Heart left ventricle (tissue), 16 donors: ENCODE measurements around the gene CTNNA3. TPM values are rescaled to one million over a fixed set of nuclear protein-coding genes. Genes with fewer than 3 reads are reported as not detected.

Source experiments
- ATAC-seq, 4 donors: fragments of 200-7000 bp; cut with Tn5 transposase; one replicate each; pipeline ENCODE4 v1.9.1; 2020 to 2022; ENCODE audit warnings: moderate library complexity in 4 of 4, mild to moderate bottlenecking in 3 of 4, moderate number of reproducible peaks in 1 of 4
- DNase-seq, 5 donors: peaks; one replicate each; pipeline ENCODE4 v3.0.0-alpha.2; 2020
- H3K27ac ChIP-seq, 12 donors: fragments of 200-600 bp; sonication (generic) in 4 of 12; one replicate each; pipeline versions ENCODE4 v1.5.0 to v1.8.0; 2016 to 2022; ENCODE audit warnings: mild to moderate bottlenecking in 2 of 12
- H3K27me3 ChIP-seq, 9 donors: fragments of 200-600 bp; sonication (generic) in 2 of 9; one replicate each; pipeline versions ENCODE4 v1.5.1 to v1.8.0; 2016 to 2022; ENCODE audit warnings: mild to moderate bottlenecking in 3 of 9
- H3K36me3 ChIP-seq, 9 donors: fragments of 200-600 bp; sonication (generic) in 2 of 9; one replicate each; pipeline versions ENCODE4 v1.5.0 to v1.8.0; 2018 to 2022; ENCODE audit warnings: mild to moderate bottlenecking in 2 of 9
- H3K4me1 ChIP-seq, 12 donors: fragments of 200-600 bp; sonication (generic) in 4 of 12; one replicate each; pipeline versions ENCODE4 v1.5.0 to v1.8.0; 2016 to 2022; ENCODE audit warnings: mild to moderate bottlenecking in 3 of 12
- H3K4me3 ChIP-seq, 12 donors: fragments of 200-600 bp; sonication (generic) in 4 of 12; one replicate each; pipeline versions ENCODE4 v1.5.0 to v1.8.0; 2017 to 2022; ENCODE audit warnings: mild to moderate bottlenecking in 9 of 12, moderate library complexity in 4 of 12
- H3K9me3 ChIP-seq, 12 donors: fragments of 200-600 bp; sonication (generic) in 4 of 12; one replicate each; pipeline versions ENCODE4 v1.5.0 to v1.8.0; 2016 to 2022; ENCODE audit warnings: mild to moderate bottlenecking in 1 of 12
- CTCF ChIP-seq, 12 donors: fragments of 200-600 bp; sonication (generic) in 4 of 12; IDR thresholded peaks; one replicate each; pipeline versions ENCODE4 v1.5.0 to v1.8.0; 2018 to 2022; ENCODE audit warnings: antibody characterized with exemption in 12 of 12, mild to moderate bottlenecking in 5 of 12
- POLR2A ChIP-seq, 2 donors: fragments of 450-650 bp; IDR thresholded peaks; one replicate each; pipeline ENCODE4 v1.6.1; 2017; ENCODE audit warnings: antibody characterized with exemption in 2 of 2, mild to moderate bottlenecking in 2 of 2, moderate library complexity in 2 of 2
- WGBS, 4 donors: extraction: QIAGEN DNeasy Blood & Tissue Kit in 2 of 4; methylation state at CpG; one replicate each; pipeline versions ENCODE4 v1.1.5 to v1.1.7; 2013 to 2018; 5-methylcytosine and 5-hydroxymethylcytosine counted together
- intact Hi-C, 10 donors: fragments of 100-400 bp; cut with DNase I; formaldehyde crosslinking; loops; one replicate each; pipeline versions ENCODE4 v1.11.1 to v1.14.2; 2022
- polyA plus RNA-seq, 2 donors: library from polyadenylated mRNA; stranded (reverse); fragments of 200-250 nt; gene quantifications; one replicate each; pipeline ENCODE4 v1.2.3, GENCODE V29; 2013
- total RNA-seq, 9 donors: library from RNA; depleted of rRNA in 2 of 9; stranded (reverse); fragments of >200 nt in 2 of 9; fragmentation: NEBNext Ultra II Directional in 3 of 9; extraction: Animal tissue kit (Norgen Biotek cat#: 25700) in 3 of 9; gene quantifications; one replicate each; pipeline versions ENCODE4 v1.1.0 to v1.2.4, GENCODE V29; 2016 to 2023
- donor health status: ischemic (EF 13 %, LVEDD 7.1; RV severe dilation, severe dysfunction).
- donor health status: healthy with polysubstance abuse.
- donor health status: DM: no; HTN: yes; CAD: no.
- donor health status: DM: no; HTN: no; CAD: no.
- donor health status: ischemic (EF 25% LVEDD 6.9; RV normal size, moderate dysfunction).
- donor health status: ischemic (EF 25% LVEDD 5.7; RV mildly dilated, moderate dysfunction).
- donor health status: healthy.
- donor health status: DM: yes; HTN: yes; CAD: no.
- donor health status: ischemic (EF 35%, LVEDD 5.7; RV mildly dilated, moderate dysfunction).
- donor health status: nonischemic (EF 11% LVEDD 7.7; RV severe dilation, severe dysfunction).
- donor health status: DM: yes; HTN: yes; CAD: no.
- donor health status: PGD.
- donor health status: ischemic (EF 29% LVEDD 5.4; RV normal size, mild dysfunction).
- donor health status: nonischemic (EF 23%, LVEDD 6.1; RV moderate dilation, normal function).

CTNNA3 gene
- total and polyA plus RNA-seq, 11 donors, result 4.8 to 200 (median 99.0) TPM

- Histone ChIP-seq H3K27me3 (no peaks in the 10 kb centered on the region), H3K9me3 (no peaks in the 10 kb centered on the region), H3K36me3 (no peaks in the 10 kb centered on the region), H3K4me3 (no peak overlapping the region), H3K27ac (no peak overlapping the region), H3K4me1 (no peaks in the 10 kb centered on the region)
- WGBS, 4 donors, result 74 to 83% (median 78%) methylated on average over 2 of the region's 2 CpGs
- TF ChIP-seq POLR2A (IDR thresholded peaks at IDR 0.05), result no peak
- TF ChIP-seq CTCF (IDR thresholded peaks at IDR 0.05), result no peak
- DNase-seq (no peak), ATAC-seq (no peak)
- intact Hi-C loops, result no loop called here
Measured at GRCh38 chr10:66259836-66260235, 1436.2 kb downstream of the CTNNA3 start.

GRCh38 chr10:66258693-66259092, 1437.3 kb downstream of the CTNNA3 start:
- no peak overlapping the region for H3K4me3 ChIP-seq
- no peaks in the 10 kb centered on the region for H3K4me1 ChIP-seq
- H3K36me3 ChIP-seq, result no peaks in the 10 kb centered on the region
- H3K9me3 ChIP-seq, result no peaks in the 10 kb centered on the region
- H3K27ac ChIP-seq, result no peak overlapping the region
- 84 to 93% (median 92%) methylated on average over 2 of the region's 2 CpGs for WGBS, 4 donors
- no peak for TF ChIP-seq CTCF (IDR thresholded peaks at IDR 0.05)
- intact Hi-C loops, result no loop called here
- H3K27me3 ChIP-seq, result no peaks in the 10 kb centered on the region
- ATAC-seq (no peak), DNase-seq (no peak)

- no peaks in the 10 kb centered on the region for H3K9me3 ChIP-seq
- WGBS, 4 donors, result 67 to 88% (median 75%) methylated on average over 1 of the region's 1 CpG
Measured at GRCh38 chr10:66257801-66258200, 1438.2 kb downstream of the CTNNA3 start.

GRCh38 chr10:66252986-66253385, 1443.0 kb downstream of the CTNNA3 start:
- no peak for TF ChIP-seq CTCF (IDR thresholded peaks at IDR 0.05)
- no peak for TF ChIP-seq POLR2A (IDR thresholded peaks at IDR 0.05)
- ATAC-seq (no peak), DNase-seq (no peak)
- Histone ChIP-seq H3K36me3 (no peaks in the 10 kb centered on the region), H3K4me3 (no peak overlapping the region), H3K27me3 (no peaks in the 10 kb centered on the region), H3K9me3 (peaks cover 0 to 17% (median 0%) of the 10 kb centered on the region in 12 donors), H3K4me1 (no peaks in the 10 kb centered on the region), H3K27ac (no peak overlapping the region)
- intact Hi-C loops, result no loop called here

More at GRCh38 chr10:66257801-66258200, 1438.2 kb downstream of the CTNNA3 start:
- ATAC-seq (no peak), DNase-seq (no peak)
- Histone ChIP-seq H3K4me1 (no peaks in the 10 kb centered on the region), H3K27me3 (no peaks in the 10 kb centered on the region), H3K36me3 (no peaks in the 10 kb centered on the region), H3K4me3 (no peak overlapping the region), H3K27ac (no peak overlapping the region)
- intact Hi-C loops, result no loop called here
- TF ChIP-seq POLR2A (IDR thresholded peaks at IDR 0.05) (no peak), CTCF (IDR thresholded peaks at IDR 0.05) (no peak)
